HepG2 (cell line): ENCODE data around the gene CELF5. TPM values are rescaled to one million over a fixed set of nuclear protein-coding genes. Genes with fewer than 3 reads are reported as not detected.

Source experiments
- FOSL1 ChIP-seq: sonication (generic); formaldehyde crosslinking; IDR thresholded peaks from 2 replicates; pipeline ENCODE4 v1.9.0; 2021; ENCODE audit warnings: missing genetic modification reagents, borderline replicate concordance
- HMGA1 ChIP-seq: sonication (generic); formaldehyde crosslinking; conservative IDR thresholded peaks from 2 replicates; pipeline ENCODE4 v1.4.0; 2020; ENCODE audit warnings: missing genetic modification reagents
- KAT8 ChIP-seq: IDR thresholded peaks from 2 replicates; pipeline ENCODE4 v1.6.1; 2016; ENCODE audit warnings: missing genetic modification reagents, missing compliant biosample characterization
- MTA3 ChIP-seq: sonication (generic); formaldehyde crosslinking; IDR thresholded peaks from 2 replicates; pipeline ENCODE4 v1.4.0; 2020; ENCODE audit warnings: missing genetic modification reagents
- NR2F2 ChIP-seq: IDR thresholded peaks from 2 replicates; pipeline ENCODE4 v1.6.1; 2012; ENCODE audit warnings: low read depth, inconsistent platforms, borderline replicate concordance
- RFX5 ChIP-seq: IDR thresholded peaks from 2 replicates; pipeline ENCODE4 v1.6.1; 2011; ENCODE audit warnings: low read depth, low read length, improper control_type of control experiment
- TGIF2 ChIP-seq: IDR thresholded peaks from 2 replicates; pipeline ENCODE4 v1.6.1; 2016; ENCODE audit warnings: control low read depth, missing compliant biosample characterization
- ZFP36L2 ChIP-seq: sonication (generic); formaldehyde crosslinking; IDR thresholded peaks from 2 replicates; pipeline ENCODE4 v1.4.0; 2020; ENCODE audit warnings: missing genetic modification reagents
- ZNF180 ChIP-seq: sonication (generic); formaldehyde crosslinking; IDR thresholded peaks from 2 replicates; pipeline ENCODE4 v1.4.0; 2020; ENCODE audit warnings: low read depth, missing genetic modification reagents, borderline replicate concordance
- ZNF530 ChIP-seq: sonication (generic); formaldehyde crosslinking; IDR thresholded peaks from 2 replicates; pipeline ENCODE4 v1.5.0; 2020; ENCODE audit warnings: low read depth, mild to moderate bottlenecking, missing genetic modification reagents
- ZNF552 ChIP-seq: sonication (generic); formaldehyde crosslinking; IDR thresholded peaks from 2 replicates; pipeline ENCODE4 v1.9.0; 2022; ENCODE audit warnings: missing genetic modification reagents, mild to moderate bottlenecking, borderline replicate concordance
- polyA plus RNA-seq, 8 experiments: library from polyadenylated mRNA; depleted of rRNA in 3 of 8; stranded (reverse) in 7 of 8; unstranded in 1 of 8; fragments of >200 nt; fragmentation: Illumina TruSeq in 4 of 8; extraction: Trizol in 4 of 8; gene quantifications; 2 replicates each; pipeline versions ENCODE4 v1.2.1 to v1.2.3, GENCODE V29; 2011 to 2016; ENCODE audit warnings: low read depth in 4 of 8, missing spikeins in 1 of 8, mixed read lengths in 1 of 8; ENCODE audit not compliant: insufficient read depth in 1 of 8
- total RNA-seq, 5 experiments: library from RNA; depleted of rRNA; stranded (reverse); fragments of >200 nt; fragmentation: Illumina TruSeq; extraction: Trizol; gene quantifications; 2 replicates each; pipeline ENCODE4 v1.2.3, GENCODE V29; 2016; ENCODE audit warnings: low read depth in 1 of 5
- TF ChIP-seq, protein P1 (sequence below): sonication (generic); formaldehyde crosslinking; IDR thresholded peaks from 2 replicates; pipeline ENCODE4 v1.5.0; 2020; ENCODE audit warnings: mild to moderate bottlenecking, missing genetic modification reagents, borderline replicate concordance
- TF ChIP-seq, protein P2 (sequence below): sonication (generic); formaldehyde crosslinking; IDR thresholded peaks from 2 replicates; pipeline ENCODE4 v1.4.0; 2020; ENCODE audit warnings: low read depth, mild to moderate bottlenecking, missing genetic modification reagents
- TF ChIP-seq, protein P3 (sequence below): sonication (generic); formaldehyde crosslinking; IDR thresholded peaks from 2 replicates; pipeline ENCODE4 v1.5.0; 2020; ENCODE audit warnings: mild to moderate bottlenecking, missing genetic modification reagents, moderate library complexity
- TF ChIP-seq, protein P4 (sequence below): sonication (generic); formaldehyde crosslinking; IDR thresholded peaks from 2 replicates; pipeline ENCODE4 v1.8.0; 2022; ENCODE audit warnings: missing genetic modification reagents, mild to moderate bottlenecking, inconsistent platforms, borderline replicate concordance
- TF ChIP-seq, protein P5 (sequence below): sonication (generic); formaldehyde crosslinking; IDR thresholded peaks from 2 replicates; pipeline ENCODE4 v1.8.1; 2023; ENCODE audit warnings: mild to moderate bottlenecking, missing genetic modification reagents
- TF ChIP-seq, protein P6 (sequence below): sonication (generic); formaldehyde crosslinking; IDR thresholded peaks from 2 replicates; pipeline ENCODE4 v1.4.0; 2020; ENCODE audit warnings: missing genetic modification reagents
- TF ChIP-seq, protein P7 (sequence below): sonication (generic); formaldehyde crosslinking; IDR thresholded peaks from 2 replicates; pipeline ENCODE4 v1.4.0; 2020; ENCODE audit warnings: missing genetic modification reagents

The CELF5 gene
- total and polyA plus RNA-seq, 2 of the 13 experiments (the other 11 are each of a cell fraction or from before 2014, with no cell fraction given) = 0.31 to 0.84 TPM

DNA sequence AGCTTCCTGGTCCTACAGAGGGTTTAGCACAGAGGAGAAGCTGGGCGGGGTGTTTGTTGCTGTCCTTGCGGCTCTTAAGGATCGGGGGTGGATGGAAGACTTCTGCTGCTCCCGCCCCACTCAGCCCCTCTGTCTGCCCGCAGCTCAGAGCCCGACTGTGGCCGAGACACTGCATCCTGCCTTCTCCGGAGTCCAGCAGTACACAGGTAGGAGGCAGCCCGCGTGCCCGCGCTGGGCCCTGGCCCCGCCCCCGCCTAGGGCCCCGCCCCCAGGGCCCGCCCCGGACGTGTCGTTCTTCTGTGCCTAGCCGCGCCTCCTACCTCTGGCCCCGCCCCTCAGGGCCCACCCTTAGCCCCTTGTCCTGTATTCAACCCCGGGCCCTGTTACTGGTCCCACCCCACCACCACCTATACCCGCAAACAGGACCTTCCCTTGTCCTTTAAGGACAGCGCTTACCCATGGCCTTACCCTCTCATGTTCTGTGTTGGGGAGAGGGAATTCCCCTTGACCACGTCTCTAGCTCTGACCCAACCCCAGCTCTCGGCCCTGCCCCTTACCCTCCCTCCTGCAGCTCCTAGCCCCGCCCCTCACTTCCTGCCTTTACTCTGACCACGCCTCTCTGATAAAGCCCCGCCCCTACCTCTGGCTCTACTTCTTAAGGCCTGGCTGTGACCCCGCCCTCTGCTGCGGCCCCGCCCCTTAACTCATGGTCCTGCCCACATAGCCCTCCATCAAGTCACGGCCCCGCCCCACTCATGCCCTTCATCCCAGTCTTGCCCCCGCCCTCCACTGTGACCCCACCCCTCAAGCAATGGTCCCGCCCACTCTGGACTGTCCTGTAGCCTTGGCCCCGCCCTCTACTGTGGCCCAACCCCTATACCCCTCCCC is 60.5 kb downstream of the CELF5 start (continued):
- TF ChIP-seq, protein P1, sequence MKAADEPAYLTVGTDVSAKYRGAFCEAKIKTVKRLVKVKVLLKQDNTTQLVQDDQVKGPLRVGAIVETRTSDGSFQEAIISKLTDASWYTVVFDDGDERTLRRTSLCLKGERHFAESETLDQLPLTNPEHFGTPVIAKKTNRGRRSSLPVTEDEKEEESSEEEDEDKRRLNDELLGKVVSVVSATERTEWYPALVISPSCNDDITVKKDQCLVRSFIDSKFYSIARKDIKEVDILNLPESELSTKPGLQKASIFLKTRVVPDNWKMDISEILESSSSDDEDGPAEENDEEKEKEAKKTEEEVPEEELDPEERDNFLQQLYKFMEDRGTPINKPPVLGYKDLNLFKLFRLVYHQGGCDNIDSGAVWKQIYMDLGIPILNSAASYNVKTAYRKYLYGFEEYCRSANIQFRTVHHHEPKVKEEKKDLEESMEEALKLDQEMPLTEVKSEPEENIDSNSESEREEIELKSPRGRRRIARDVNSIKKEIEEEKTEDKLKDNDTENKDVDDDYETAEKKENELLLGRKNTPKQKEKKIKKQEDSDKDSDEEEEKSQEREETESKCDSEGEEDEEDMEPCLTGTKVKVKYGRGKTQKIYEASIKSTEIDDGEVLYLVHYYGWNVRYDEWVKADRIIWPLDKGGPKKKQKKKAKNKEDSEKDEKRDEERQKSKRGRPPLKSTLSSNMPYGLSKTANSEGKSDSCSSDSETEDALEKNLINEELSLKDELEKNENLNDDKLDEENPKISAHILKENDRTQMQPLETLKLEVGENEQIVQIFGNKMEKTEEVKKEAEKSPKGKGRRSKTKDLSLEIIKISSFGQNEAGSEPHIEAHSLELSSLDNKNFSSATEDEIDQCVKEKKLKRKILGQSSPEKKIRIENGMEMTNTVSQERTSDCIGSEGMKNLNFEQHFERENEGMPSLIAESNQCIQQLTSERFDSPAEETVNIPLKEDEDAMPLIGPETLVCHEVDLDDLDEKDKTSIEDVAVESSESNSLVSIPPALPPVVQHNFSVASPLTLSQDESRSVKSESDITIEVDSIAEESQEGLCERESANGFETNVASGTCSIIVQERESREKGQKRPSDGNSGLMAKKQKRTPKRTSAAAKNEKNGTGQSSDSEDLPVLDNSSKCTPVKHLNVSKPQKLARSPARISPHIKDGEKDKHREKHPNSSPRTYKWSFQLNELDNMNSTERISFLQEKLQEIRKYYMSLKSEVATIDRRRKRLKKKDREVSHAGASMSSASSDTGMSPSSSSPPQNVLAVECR (CRISPR knock-in tag) = 0 out of 2 replicates have a peak, but pooled peaks have one; percentile 24
- TF ChIP-seq TGIF2 (0 out of 2 replicates have a peak, but pooled peaks have one; percentile 13), NR2F2 (no peak), ZNF530 (CRISPR knock-in tag) (no peak), FOSL1 (CRISPR knock-in tag) (no peak), RFX5 (no peak), HMGA1 (no peak), KAT8 (0 out of 2 replicates have a peak, but pooled peaks have one; percentile 35), ZFP36L2 (CRISPR knock-in tag) (no peak), ZNF552 (no peak), ZNF180 (no peak), MTA3 (no peak)
- TF ChIP-seq, protein P2, sequence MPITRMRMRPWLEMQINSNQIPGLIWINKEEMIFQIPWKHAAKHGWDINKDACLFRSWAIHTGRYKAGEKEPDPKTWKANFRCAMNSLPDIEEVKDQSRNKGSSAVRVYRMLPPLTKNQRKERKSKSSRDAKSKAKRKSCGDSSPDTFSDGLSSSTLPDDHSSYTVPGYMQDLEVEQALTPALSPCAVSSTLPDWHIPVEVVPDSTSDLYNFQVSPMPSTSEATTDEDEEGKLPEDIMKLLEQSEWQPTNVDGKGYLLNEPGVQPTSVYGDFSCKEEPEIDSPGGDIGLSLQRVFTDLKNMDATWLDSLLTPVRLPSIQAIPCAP (CRISPR knock-in tag) = no peak
- TF ChIP-seq, protein P3, sequence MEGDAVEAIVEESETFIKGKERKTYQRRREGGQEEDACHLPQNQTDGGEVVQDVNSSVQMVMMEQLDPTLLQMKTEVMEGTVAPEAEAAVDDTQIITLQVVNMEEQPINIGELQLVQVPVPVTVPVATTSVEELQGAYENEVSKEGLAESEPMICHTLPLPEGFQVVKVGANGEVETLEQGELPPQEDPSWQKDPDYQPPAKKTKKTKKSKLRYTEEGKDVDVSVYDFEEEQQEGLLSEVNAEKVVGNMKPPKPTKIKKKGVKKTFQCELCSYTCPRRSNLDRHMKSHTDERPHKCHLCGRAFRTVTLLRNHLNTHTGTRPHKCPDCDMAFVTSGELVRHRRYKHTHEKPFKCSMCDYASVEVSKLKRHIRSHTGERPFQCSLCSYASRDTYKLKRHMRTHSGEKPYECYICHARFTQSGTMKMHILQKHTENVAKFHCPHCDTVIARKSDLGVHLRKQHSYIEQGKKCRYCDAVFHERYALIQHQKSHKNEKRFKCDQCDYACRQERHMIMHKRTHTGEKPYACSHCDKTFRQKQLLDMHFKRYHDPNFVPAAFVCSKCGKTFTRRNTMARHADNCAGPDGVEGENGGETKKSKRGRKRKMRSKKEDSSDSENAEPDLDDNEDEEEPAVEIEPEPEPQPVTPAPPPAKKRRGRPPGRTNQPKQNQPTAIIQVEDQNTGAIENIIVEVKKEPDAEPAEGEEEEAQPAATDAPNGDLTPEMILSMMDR (CRISPR knock-in tag) = no peak
- TF ChIP-seq, protein P4, sequence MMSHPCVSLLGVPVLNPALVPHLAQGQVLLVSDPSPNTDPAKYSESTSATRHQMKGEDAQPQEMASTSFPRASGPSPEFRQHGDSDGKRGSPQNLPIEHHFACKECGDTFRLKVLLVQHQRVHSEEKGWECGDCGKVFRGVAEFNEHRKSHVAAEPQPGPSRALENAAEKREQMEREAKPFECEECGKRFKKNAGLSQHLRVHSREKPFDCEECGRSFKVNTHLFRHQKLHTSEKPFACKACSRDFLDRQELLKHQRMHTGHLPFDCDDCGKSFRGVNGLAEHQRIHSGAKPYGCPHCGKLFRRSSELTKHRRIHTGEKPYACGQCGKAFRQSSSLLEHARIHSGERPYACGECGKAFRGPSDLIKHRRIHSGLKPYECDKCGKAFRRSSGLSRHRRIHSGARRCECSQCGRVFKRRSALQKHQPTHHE (CRISPR knock-in tag) = no peak
- TF ChIP-seq, protein P5, sequence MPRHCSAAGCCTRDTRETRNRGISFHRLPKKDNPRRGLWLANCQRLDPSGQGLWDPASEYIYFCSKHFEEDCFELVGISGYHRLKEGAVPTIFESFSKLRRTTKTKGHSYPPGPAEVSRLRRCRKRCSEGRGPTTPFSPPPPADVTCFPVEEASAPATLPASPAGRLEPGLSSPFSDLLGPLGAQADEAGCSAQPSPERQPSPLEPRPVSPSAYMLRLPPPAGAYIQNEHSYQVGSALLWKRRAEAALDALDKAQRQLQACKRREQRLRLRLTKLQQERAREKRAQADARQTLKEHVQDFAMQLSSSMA (CRISPR knock-in tag) = no peak
- TF ChIP-seq, protein P6, sequence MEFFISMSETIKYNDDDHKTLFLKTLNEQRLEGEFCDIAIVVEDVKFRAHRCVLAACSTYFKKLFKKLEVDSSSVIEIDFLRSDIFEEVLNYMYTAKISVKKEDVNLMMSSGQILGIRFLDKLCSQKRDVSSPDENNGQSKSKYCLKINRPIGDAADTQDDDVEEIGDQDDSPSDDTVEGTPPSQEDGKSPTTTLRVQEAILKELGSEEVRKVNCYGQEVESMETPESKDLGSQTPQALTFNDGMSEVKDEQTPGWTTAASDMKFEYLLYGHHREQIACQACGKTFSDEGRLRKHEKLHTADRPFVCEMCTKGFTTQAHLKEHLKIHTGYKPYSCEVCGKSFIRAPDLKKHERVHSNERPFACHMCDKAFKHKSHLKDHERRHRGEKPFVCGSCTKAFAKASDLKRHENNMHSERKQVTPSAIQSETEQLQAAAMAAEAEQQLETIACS (CRISPR knock-in tag) = peak; percentile 44; the same call in 1 of the 2 replicates
- TF ChIP-seq, protein P7, sequence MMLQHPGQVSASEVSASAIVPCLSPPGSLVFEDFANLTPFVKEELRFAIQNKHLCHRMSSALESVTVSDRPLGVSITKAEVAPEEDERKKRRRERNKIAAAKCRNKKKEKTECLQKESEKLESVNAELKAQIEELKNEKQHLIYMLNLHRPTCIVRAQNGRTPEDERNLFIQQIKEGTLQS = no peak
